HG02943 (cell line): ENCODE results near the gene CEP128.
A peak's percentile ranks its signal among the peaks of the same experiment; 100 is the strongest.

ENCODE experiments used
- ATAC-seq: cut with Tn5 transposase; IDR thresholded peaks from one replicate; pipeline ENCODE4 v1.9.1; 2021; ENCODE audit warnings: mild to moderate bottlenecking, low read depth, moderate library complexity; ENCODE audit not compliant: unreplicated experiment

Gene CEP128

GRCh38 chr14:80941241-80942185 is at the start of gene CEP128:
CEP128 (minus strand) TSS chr14:80941738.
- ATAC-seq, result peak; percentile 99

GRCh38 chr14:80988735-80989429 is 47.3 kb upstream of the CEP128 start:
- no peak for ATAC-seq

GRCh38 chr14:80988192-80988591 is 46.7 kb upstream of the CEP128 start:
- ATAC-seq, result no peak

- ATAC-seq, result no peak
Measured at GRCh38 chr14:80987235-80988032, 45.9 kb upstream of the CEP128 start.

- no peak for ATAC-seq
Measured at GRCh38 chr14:80982711-80983110, 41.2 kb upstream of the CEP128 start.

- no peak for ATAC-seq
Measured at GRCh38 chr14:80981673-80982072, 40.1 kb upstream of the CEP128 start.

- ATAC-seq, result no peak
Measured at GRCh38 chr14:80981156-80981555, 39.6 kb upstream of the CEP128 start.

GRCh38 chr14:80979951-80980350 is 38.4 kb upstream of the CEP128 start:
- no peak for ATAC-seq

GRCh38 chr14:80978403-80978802 is 36.9 kb upstream of the CEP128 start:
- peak; percentile 54 for ATAC-seq

- ATAC-seq, result no peak
Measured at GRCh38 chr14:80977221-80977620, 35.7 kb upstream of the CEP128 start.

- ATAC-seq, result no peak
Measured at GRCh38 chr14:80974679-80975078, 33.1 kb upstream of the CEP128 start.

- ATAC-seq, result no peak
Measured at GRCh38 chr14:80973931-80974641, 32.5 kb upstream of the CEP128 start.

- no peak for ATAC-seq
Measured at GRCh38 chr14:80965037-80965436, 23.5 kb upstream of the CEP128 start.

GRCh38 chr14:80959496-80959895 is 18.0 kb upstream of the CEP128 start:
- peak; percentile 99 for ATAC-seq

GRCh38 chr14:80958939-80959338 is 17.4 kb upstream of the CEP128 start:
- no peak for ATAC-seq

GRCh38 chr14:80958226-80958625 is 16.7 kb upstream of the CEP128 start:
- ATAC-seq, result no peak

GRCh38 chr14:80957613-80958012 is 16.1 kb upstream of the CEP128 start:
- ATAC-seq, result no peak

GRCh38 chr14:80956922-80957321 is 15.4 kb upstream of the CEP128 start:
- no peak for ATAC-seq

- ATAC-seq, result no peak
Measured at GRCh38 chr14:80956102-80956501, 14.6 kb upstream of the CEP128 start.

- no peak for ATAC-seq
Measured at GRCh38 chr14:80955416-80955941, 13.9 kb upstream of the CEP128 start, which contains the start of gene TSHR. TSHR (plus strand) TSS chr14:80955621; CDS start chr14:80955681, 60 bp downstream.
